ENCODE measurements around the gene AJAP1.
"Not testable (repeated sequence)": the region's sequence is repeated elsewhere in the genome, so short reads cannot be mapped to it uniquely, and the experiment has no call there.

AJAP1 gene, protein sequence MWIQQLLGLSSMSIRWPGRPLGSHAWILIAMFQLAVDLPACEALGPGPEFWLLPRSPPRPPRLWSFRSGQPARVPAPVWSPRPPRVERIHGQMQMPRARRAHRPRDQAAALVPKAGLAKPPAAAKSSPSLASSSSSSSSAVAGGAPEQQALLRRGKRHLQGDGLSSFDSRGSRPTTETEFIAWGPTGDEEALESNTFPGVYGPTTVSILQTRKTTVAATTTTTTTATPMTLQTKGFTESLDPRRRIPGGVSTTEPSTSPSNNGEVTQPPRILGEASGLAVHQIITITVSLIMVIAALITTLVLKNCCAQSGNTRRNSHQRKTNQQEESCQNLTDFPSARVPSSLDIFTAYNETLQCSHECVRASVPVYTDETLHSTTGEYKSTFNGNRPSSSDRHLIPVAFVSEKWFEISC

DNA sequence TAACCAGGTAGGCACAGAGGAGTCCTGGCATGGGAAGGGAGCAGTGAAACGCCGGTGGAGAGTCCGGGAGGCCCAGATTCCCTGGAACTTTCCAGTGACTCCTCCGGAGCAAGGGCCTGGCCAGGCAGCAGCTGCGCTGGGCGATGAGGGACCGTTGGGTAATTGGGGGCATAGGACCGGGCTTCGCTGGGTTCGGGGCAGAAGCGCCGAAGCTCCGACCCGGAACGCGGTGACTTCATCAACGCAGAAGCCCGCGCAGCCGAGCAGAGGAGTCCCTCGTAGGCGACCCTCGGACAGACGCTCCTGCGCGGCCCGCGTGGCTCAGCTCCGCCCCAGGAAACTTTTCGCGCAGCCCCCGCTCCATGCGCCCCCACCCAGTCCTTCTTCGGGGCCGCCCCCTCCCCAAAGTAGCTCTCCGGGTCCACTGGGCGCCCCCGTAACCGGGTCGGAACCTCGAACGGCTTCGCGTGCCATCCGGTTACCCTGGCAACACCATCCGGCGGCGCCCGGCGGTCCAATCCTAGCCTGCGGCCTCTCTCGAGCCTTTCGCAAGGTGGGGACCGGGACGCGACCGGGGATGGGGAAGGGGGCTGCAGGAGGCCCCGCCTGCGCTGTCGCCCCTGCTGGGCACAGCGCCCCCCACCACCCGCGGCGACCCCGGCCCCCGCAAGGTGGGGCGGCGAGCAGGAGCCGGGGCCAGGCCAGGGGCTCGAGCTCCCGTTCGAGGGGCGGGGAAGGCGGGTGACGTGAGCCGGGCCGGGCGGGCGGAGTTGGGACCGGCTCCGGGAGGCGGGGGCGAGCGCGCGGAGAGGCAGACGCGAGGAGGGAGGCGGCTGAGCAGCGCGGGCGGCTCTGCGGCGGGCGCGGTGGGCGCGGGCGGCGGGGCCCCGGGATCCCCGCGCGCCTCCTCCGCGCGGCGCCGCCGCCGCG lies at the start of gene AJAP1:
Gene AJAP1 (plus strand): TSS at position 814 of the 930 bp plus-strand sequence. CDS start 817 bp downstream, outside the sequence.
- peak in 1 of 2 donors; percentile 26 for DNase-seq

DNA sequence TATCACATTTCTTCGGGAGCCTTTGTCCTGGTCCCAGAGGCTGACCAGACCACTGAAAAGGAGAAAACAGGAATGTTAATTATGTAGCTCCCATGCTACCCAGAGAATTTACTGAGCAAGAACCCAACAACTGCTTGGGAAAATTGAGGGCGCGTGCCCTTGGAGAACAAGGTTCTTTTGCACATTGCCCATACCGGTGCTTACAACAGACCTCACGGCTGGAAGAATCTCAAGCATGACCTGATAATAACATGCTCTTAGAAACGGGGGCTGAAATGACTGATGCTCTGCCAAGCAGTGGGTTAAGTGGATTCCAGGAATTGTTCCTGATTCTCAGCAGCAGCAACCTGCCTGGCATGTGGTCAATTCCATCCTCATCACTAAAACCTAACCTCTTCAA lies 49.3 kb upstream of the AJAP1 start:
- DNase-seq = no peak

DNA sequence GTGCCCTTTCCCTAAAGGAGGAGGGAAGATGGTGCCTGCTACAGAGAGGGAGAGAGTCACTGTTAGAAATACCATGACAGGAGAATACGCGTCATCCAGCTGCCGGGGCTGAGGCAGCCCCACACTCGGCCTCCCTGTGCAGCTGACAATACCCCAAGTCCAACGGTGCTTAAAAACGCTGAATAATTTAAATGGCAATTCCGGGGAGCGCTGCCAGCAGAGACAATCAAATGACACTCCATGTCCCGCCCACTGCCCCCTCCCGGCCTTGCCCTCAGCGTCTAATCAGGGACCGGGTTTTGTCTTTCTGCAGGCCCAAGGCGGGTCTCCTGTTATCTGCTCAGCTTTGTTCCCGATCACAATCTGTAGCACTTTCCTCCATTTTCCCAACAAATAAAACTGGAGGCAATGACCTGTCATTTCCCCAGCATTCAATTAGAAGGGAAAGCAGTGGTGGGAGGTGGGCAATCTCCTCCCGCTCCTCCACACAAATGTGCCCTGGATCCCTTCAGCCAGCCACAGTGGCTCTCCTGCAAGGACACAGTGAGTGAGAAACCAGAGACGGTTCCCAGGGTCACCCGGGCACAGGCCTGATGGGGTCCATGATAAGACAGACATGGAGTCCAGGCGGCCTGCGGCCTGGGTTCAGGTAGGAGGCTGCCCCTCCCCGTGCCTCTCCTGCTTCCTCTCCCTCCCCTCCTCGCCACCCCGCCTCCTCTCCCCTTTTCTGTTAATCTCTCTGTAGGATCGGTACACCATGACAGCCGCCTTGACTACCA lies 42.7 kb upstream of the AJAP1 start:
- DNase-seq = no peak

DNA sequence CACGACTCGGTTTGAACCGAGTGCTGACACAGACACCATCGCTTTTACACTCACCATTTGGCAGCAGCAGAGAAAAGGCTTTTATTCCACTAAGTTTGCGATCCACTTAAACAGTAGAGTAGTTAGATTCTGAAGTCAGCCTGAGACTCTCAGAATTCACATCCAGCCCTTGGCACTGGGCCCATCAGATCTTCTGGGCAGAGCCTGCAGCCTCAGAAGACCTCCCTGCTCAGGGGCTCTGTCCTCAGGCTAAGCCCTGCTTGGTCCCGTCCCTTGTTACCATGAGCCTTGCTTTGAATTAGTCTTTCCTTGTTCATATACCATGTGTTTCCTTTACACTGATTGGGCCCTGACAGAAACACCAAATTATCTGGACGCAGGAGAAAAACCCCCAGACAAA lies 41.4 kb upstream of the AJAP1 start:
- no peak for DNase-seq

DNA sequence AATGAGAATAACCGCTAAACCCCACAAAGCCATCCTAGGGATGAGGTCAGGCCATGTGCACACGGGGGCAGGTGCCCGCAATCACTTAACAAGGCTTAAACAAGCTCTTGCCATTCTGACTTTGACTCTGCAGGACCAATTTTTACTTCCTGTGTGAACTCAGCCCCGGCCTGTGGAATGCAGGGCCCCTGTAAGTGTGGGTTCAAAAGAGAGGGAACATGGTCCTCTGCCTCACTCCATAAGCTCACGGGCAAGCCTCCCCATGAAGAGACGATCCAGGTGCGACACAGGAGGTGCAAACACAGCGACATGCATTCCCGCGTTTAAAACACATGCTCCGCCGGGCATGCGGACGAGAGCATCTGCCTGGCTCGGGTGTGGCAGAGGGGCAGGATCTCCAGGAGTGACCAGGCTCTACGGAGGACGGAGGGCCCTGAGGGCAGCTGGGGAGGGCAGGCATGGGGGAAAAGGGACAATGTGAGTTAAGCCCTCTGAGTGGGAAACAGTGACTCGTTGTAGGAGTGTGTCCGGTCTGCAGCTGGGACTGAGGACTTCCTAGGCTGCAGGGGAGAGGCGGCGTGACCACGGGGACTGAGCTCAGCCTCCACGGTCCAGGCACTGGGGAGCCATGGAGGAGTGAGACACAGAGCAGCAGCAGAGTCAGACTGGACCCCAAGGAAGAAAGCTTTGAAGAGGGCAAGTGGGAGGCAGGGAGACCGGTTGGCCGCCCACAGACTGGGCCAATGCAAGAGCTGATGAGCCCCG lies 40.6 kb upstream of the AJAP1 start:
- no peak for DNase-seq

- DNase-seq = no peak
Measured at GRCh38 chr1:4614371-4615137, 39.9 kb upstream of the AJAP1 start.

DNA sequence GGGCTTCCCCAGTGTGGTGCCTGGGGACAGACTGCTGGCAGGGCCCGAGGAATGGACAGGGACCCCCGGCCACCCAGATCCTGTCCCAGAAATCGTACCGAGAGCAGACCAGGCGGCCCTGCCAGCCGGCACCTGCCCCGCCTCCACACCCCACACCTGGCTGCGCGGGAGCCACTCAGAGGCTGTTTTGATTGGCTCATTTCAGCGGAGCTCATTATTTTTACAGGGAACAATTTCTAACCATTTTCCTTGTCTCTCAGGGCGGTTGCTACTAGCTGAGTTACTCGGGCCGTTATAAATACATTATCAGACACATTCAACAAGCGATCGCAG lies 39.3 kb upstream of the AJAP1 start:
- DNase-seq = no peak

DNA sequence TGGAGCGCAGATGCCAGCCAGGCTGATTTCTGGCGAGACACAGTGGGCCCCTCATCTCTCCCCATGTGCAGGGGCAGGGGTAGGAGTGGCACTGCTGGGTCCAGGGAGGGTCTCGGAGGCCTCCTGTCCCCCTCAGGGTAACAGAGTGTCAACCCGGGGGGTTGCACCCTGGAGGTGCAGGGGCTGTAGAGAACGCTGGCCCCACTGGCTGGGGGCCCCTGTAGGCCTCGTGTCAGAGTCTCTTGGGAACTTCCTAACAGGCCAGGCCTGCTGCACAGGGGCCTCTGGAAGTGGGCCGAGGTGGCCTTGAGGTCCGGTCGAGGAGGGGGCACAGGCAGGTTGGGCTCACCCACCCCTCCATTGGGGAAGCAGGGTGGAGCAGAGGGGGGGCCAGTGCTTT lies 38.9 kb upstream of the AJAP1 start:
- DNase-seq = no peak

- no peak for DNase-seq
Measured at GRCh38 chr1:4616831-4617465, 37.5 kb upstream of the AJAP1 start.

DNA sequence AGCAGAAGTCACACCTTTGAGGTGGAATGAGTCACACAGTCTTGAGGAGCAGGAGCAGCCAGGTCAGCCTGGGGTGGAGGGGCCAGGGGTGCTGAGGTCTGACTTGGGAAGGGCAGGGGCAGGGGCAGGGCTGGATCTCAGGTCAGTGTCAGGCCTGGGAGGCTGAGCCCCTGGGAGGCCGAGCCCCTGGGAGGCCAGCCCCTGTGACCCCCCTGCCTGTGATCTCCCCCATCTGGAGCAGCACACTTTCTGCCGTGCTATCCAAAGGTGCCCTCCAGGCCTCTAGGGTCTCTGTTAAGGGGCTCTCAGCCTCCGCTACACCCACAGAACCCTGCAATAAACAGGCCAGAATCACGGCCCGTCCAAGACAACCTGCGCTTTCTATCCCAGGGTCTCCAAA lies 36.9 kb upstream of the AJAP1 start:
- DNase-seq = no peak

GRCh38 chr1:4618827-4619226 lies 35.6 kb upstream of the AJAP1 start:
- not testable (repeated sequence) for DNase-seq

DNA sequence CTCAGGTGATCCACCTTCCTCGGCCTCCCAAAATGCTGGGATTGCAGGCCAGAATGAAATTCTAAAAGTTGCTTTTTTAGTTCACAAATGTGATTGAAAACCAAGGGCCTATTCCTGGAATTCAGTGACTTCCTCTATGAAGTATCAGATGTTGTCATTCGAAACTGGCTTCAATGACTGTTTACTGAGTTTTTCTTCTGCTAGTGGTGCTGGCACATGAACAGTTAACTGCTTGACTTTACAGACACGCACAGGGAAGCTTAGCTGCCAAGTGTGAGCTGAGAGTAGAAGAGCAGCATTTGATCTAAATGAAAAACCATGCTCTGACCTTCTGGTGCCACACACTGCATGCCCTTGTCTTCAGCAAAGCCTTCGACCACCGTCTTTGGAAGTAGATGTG lies 32.8 kb upstream of the AJAP1 start:
- no peak for DNase-seq

GRCh38 chr1:4622821-4623220 lies 31.6 kb upstream of the AJAP1 start:
- DNase-seq = no peak

GRCh38 chr1:4624141-4624715 lies 30.2 kb upstream of the AJAP1 start:
- no peak for DNase-seq

DNA sequence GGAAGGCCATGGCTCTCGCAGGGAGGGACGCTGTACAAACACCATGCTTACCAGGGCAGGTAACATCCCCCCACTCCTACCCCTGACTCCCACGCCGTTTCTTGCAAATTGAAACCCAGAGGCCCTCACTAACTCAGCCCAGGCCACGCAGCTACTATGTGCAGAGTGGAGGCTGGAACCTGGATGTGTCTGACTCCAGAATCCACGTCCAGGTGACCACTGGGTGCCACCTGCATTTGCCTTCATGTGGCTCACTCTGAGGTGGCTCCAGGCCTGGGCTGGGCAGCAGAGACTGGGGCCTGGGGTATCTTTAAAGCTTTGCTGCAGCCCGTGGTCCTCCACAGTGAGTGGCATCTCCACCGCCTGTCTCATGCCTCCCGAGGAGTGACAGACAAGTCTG lies 29.6 kb upstream of the AJAP1 start:
- no peak for DNase-seq

DNA sequence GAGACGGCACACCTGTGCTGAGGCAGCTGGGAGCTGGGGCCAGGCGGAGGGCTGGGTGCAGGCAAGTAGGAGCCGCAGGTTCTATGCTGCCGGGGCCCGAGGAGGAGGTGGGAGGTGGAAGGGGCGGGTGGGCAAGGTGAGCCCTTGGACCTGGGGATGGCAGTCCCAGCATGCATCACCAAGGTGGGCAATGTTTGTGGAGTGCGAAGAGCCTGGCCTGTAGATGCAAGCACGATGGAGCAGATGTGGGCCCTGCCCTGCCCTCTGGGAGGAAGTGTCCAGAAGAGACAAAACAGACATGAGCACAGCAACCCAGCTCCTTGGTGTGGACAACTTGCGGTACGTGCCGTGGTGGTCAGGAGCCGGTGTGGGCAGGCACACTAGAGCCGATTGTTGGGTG lies 28.3 kb upstream of the AJAP1 start:
- no peak for DNase-seq

- no peak for DNase-seq
Measured at GRCh38 chr1:4626560-4627319, 27.7 kb upstream of the AJAP1 start.

DNA sequence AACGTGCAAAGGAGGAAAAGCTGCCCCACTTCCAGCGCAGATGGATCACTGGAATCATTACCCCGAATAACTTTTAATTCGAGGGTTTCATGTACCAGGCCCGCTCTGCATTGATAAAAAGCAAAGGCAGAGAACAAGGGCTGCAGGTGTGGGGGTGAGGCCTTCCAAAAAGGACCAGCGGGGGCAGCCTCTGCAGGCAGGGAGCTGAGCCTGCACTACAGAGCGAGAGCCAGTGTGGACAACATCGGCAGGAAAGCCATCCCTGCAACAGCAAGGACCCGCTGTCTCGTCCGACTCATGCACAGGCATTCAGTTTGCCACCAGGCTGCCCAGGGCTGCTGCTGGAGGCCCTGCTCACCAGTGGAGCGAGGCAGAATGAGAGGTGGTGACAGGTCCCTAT lies 27.1 kb upstream of the AJAP1 start:
- no peak for DNase-seq

GRCh38 chr1:4628992-4629391 lies 25.4 kb upstream of the AJAP1 start:
- no peak for DNase-seq

GRCh38 chr1:4630561-4630960 lies 23.8 kb upstream of the AJAP1 start:
- DNase-seq = no peak
